Hepatocyte (in vitro differentiated cells): ENCODE data around the gene GET3.

Source experiments
- EZH2 ChIP-seq: fragments of 200-600 bp; sonication (generic); IDR thresholded peaks from 2 replicates; pipeline ENCODE4 v1.6.1; 2016; ENCODE audit warnings: antibody characterized with exemption, mild to moderate bottlenecking, borderline replicate concordance
- EZH2phosphoT487 ChIP-seq: fragments of 200-600 bp; sonication (generic); IDR thresholded peaks from one replicate; pipeline ENCODE4 v1.6.1; 2018; ENCODE audit warnings: antibody characterized with exemption, mild to moderate bottlenecking, low read depth, moderate library complexity; ENCODE audit not compliant: unreplicated experiment, severe bottlenecking
- TF ChIP-seq, protein P1 (sequence below): fragments of 200-600 bp; sonication (generic); IDR thresholded peaks from 2 replicates; pipeline ENCODE4 v1.5.1; 2016; ENCODE audit warnings: antibody characterized with exemption, mild to moderate bottlenecking; ENCODE audit not compliant: poor library complexity

DNA sequence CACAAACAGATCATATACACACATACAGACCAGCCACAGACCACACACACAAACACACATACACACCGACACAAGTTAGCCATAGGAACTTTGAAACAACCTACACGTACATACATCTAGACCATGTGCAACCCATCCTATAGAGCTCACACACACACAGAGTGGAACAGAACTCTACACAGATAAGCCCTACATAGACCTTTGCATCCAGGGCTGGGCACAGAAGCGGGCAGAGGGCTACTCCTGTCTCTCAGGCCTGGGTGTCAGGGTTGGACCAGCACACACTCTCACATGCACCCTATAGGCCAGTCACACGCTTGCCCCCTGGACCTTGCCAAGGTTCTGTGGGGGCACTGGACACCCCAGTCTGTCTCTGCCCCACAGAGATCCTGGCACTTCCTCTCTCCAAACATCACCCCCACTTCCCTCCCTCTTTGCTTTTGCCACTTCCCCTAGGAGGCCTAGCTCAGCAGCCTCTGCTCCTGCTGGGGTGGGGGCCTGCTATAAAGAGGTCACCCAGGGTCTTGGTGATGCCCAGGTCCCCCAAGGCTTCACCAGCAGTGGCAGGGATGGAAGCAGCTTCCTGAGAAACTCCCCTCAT, 48.2 kb downstream of the GET3 start:
- TF ChIP-seq, protein P1, sequence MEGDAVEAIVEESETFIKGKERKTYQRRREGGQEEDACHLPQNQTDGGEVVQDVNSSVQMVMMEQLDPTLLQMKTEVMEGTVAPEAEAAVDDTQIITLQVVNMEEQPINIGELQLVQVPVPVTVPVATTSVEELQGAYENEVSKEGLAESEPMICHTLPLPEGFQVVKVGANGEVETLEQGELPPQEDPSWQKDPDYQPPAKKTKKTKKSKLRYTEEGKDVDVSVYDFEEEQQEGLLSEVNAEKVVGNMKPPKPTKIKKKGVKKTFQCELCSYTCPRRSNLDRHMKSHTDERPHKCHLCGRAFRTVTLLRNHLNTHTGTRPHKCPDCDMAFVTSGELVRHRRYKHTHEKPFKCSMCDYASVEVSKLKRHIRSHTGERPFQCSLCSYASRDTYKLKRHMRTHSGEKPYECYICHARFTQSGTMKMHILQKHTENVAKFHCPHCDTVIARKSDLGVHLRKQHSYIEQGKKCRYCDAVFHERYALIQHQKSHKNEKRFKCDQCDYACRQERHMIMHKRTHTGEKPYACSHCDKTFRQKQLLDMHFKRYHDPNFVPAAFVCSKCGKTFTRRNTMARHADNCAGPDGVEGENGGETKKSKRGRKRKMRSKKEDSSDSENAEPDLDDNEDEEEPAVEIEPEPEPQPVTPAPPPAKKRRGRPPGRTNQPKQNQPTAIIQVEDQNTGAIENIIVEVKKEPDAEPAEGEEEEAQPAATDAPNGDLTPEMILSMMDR: no peak
- TF ChIP-seq EZH2 (no peak), EZH2phosphoT487 (no peak)
